Measurements from ENCODE around the gene SPDYE4.

GRCh38 chr17:8706431-8706830, 51.9 kb downstream of the SPDYE4 start:
- TF ChIP-seq POLR2A (IDR thresholded peaks at IDR 0.05) (no peak), CTCF (IDR thresholded peaks at IDR 0.05 in 4 of 5, conservative IDR thresholded peaks at IDR 0.05 in 1 of 5) (no peak)
